ENCODE data around the gene ARHGEF3.

DNA sequence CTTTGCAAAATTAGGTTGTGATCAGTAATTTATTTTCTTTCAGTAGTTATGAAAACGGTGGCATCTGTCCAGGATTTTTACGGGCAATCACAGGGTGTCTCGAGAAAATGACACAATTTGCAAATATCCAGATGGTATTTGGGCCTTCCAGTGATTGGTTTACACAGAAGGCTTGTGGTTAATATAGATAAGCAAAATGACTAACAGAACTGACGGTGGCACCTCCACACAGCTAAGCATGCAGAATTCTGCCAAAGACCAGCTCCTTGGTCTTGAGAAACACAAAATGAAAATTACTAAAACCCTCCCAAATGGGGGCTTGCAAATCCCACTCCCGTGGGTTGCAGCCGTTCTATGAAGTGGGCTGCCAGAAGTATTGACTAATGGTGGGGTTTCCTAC, 5.5 kb downstream of the ARHGEF3 start:
- TF ChIP-seq, protein P1, sequence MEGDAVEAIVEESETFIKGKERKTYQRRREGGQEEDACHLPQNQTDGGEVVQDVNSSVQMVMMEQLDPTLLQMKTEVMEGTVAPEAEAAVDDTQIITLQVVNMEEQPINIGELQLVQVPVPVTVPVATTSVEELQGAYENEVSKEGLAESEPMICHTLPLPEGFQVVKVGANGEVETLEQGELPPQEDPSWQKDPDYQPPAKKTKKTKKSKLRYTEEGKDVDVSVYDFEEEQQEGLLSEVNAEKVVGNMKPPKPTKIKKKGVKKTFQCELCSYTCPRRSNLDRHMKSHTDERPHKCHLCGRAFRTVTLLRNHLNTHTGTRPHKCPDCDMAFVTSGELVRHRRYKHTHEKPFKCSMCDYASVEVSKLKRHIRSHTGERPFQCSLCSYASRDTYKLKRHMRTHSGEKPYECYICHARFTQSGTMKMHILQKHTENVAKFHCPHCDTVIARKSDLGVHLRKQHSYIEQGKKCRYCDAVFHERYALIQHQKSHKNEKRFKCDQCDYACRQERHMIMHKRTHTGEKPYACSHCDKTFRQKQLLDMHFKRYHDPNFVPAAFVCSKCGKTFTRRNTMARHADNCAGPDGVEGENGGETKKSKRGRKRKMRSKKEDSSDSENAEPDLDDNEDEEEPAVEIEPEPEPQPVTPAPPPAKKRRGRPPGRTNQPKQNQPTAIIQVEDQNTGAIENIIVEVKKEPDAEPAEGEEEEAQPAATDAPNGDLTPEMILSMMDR (IDR thresholded peaks at IDR 0.05; ENCODE audit: poor library complexity, severe bottlenecking), result no peak
- TF ChIP-seq EP300 (conservative IDR thresholded peaks at IDR 0.05; ENCODE audit: poor library complexity, severe bottlenecking) (no peak), EZH2 (IDR thresholded peaks at IDR 0.05; ENCODE audit: borderline replicate concordance, insufficient read depth, low read length, poor library complexity, severe bottlenecking) (no peak), RAD21 (conservative IDR thresholded peaks at IDR 0.05) (no peak)
